GM12878 (cell line): ENCODE results near the gene LETM1. TPM values are rescaled to one million over a fixed set of nuclear protein-coding genes. Genes with fewer than 3 reads are reported as not detected.

Experiments used
- BRCA1 ChIP-seq: IDR thresholded peaks from 2 replicates; pipeline ENCODE4 v1.6.1; 2011; ENCODE audit warnings: low read depth, low read length, improper control_type of control experiment
- CBX5 ChIP-seq: sonication (generic); IDR thresholded peaks from 2 replicates; pipeline ENCODE4 v1.6.1; 2016; ENCODE audit warnings: low read depth, moderate library complexity, mild to moderate bottlenecking, inconsistent platforms
- CREB1 ChIP-seq: IDR thresholded peaks from 2 replicates; pipeline ENCODE4 v1.6.1; 2012; ENCODE audit warnings: low read depth, mild to moderate bottlenecking, inconsistent platforms
- DPF2 ChIP-seq: fragments of 450-650 bp; IDR thresholded peaks from 2 replicates; pipeline ENCODE4 v1.6.1; 2017; ENCODE audit warnings: mild to moderate bottlenecking
- HDAC2 ChIP-seq: fragments of 200-600 bp; sonication (generic); IDR thresholded peaks from 2 replicates; pipeline ENCODE4 v1.6.1; 2017
- HDGF ChIP-seq: fragments of 450-650 bp; IDR thresholded peaks from 2 replicates; pipeline ENCODE4 v1.6.1; 2016; ENCODE audit warnings: antibody characterized with exemption
- MEF2B ChIP-seq: fragments of 450-650 bp; IDR thresholded peaks from 2 replicates; pipeline ENCODE4 v1.6.1; 2018; ENCODE audit warnings: mild to moderate bottlenecking, moderate library complexity; ENCODE audit not compliant: partially characterized antibody, poor library complexity, severe bottlenecking
- NFIC ChIP-seq: IDR thresholded peaks from 2 replicates; pipeline ENCODE4 v1.6.1; 2012; ENCODE audit warnings: low read depth, mild to moderate bottlenecking, inconsistent platforms, low read length, moderate library complexity
- PAX5 ChIP-seq: IDR thresholded peaks from 2 replicates; pipeline ENCODE4 v1.6.1; 2011; ENCODE audit warnings: low read depth, low read length, borderline replicate concordance
- RAD21 ChIP-seq: IDR thresholded peaks from 2 replicates; pipeline ENCODE4 v1.6.1; 2011; ENCODE audit warnings: mild to moderate bottlenecking, low read depth, low read length, moderate library complexity; ENCODE audit not compliant: insufficient read depth
- SIN3A ChIP-seq: IDR thresholded peaks from 2 replicates; pipeline ENCODE4 v1.6.1; 2012; ENCODE audit warnings: low read depth, low read length, improper control_type of control experiment
- SMC3 ChIP-seq: IDR thresholded peaks from 2 replicates; pipeline ENCODE4 v1.6.1; 2011; ENCODE audit warnings: low read length, improper control_type of control experiment, borderline replicate concordance
- STAT3 ChIP-seq: IDR thresholded peaks from 2 replicates; pipeline ENCODE4 v1.6.1; 2011; ENCODE audit warnings: low read depth, low read length, improper control_type of control experiment
- ZNF274 ChIP-seq: IDR thresholded peaks from one replicate; pipeline ENCODE4 v1.8.0; 2011; ENCODE audit not compliant: insufficient read length, insufficient read depth
- polyA plus RNA-seq, 11 experiments: library from polyadenylated mRNA; depleted of rRNA in 4 of 11; unstranded in 6 of 11; stranded (reverse) in 5 of 11; fragments of >200 nt; fragmentation: Nextera tagmentation in 4 of 11; fragmentation: Illumina TruSeq in 1 of 11; extraction: Ambion mirVana in 4 of 11; extraction: Trizol in 1 of 11; gene quantifications; 1 replicate in 1 of 11; 2 replicates in 10 of 11; pipeline versions ENCODE4 v1.2.1 to v1.2.3, GENCODE V29; 2011 to 2016; ENCODE audit warnings: inconsistent platforms in 2 of 11, missing spikeins in 2 of 11, low read depth in 1 of 11
- total RNA-seq, 4 experiments: library from RNA; depleted of rRNA in 3 of 4; stranded (reverse); fragments of >200 nt in 3 of 4; fragmentation: Illumina TruSeq in 1 of 4; extraction: Trizol in 1 of 4; gene quantifications; 2 replicates each; pipeline versions ENCODE4 v1.2.1 to v1.2.3, GENCODE V29; 2013 to 2021
- TF ChIP-seq, protein P1 (sequence below): IDR thresholded peaks from 2 replicates; pipeline ENCODE4 v1.6.1; 2012; ENCODE audit warnings: low read depth, low read length, improper control_type of control experiment
- TF ChIP-seq, protein P2 (sequence below): fragments of 450-650 bp; IDR thresholded peaks from 2 replicates; pipeline ENCODE4 v1.6.1; 2017; ENCODE audit warnings: mild to moderate bottlenecking, moderate library complexity
- TF ChIP-seq, protein P3 (sequence below): fragments of 450-650 bp; IDR thresholded peaks from 2 replicates; pipeline ENCODE4 v1.6.1; 2016; ENCODE audit warnings: mild to moderate bottlenecking, moderate library complexity, borderline replicate concordance
- TF ChIP-seq, protein P4 (sequence below): fragments of 450-650 bp; IDR thresholded peaks from 2 replicates; pipeline ENCODE4 v1.6.1; 2017; ENCODE audit warnings: borderline replicate concordance

LETM1 gene
- total and polyA plus RNA-seq, 10 of the 15 experiments (the other 5 are each of a cell fraction or from before 2014, with no cell fraction given), result 2.6 to 65.2 (median 30.2) TPM

DNA sequence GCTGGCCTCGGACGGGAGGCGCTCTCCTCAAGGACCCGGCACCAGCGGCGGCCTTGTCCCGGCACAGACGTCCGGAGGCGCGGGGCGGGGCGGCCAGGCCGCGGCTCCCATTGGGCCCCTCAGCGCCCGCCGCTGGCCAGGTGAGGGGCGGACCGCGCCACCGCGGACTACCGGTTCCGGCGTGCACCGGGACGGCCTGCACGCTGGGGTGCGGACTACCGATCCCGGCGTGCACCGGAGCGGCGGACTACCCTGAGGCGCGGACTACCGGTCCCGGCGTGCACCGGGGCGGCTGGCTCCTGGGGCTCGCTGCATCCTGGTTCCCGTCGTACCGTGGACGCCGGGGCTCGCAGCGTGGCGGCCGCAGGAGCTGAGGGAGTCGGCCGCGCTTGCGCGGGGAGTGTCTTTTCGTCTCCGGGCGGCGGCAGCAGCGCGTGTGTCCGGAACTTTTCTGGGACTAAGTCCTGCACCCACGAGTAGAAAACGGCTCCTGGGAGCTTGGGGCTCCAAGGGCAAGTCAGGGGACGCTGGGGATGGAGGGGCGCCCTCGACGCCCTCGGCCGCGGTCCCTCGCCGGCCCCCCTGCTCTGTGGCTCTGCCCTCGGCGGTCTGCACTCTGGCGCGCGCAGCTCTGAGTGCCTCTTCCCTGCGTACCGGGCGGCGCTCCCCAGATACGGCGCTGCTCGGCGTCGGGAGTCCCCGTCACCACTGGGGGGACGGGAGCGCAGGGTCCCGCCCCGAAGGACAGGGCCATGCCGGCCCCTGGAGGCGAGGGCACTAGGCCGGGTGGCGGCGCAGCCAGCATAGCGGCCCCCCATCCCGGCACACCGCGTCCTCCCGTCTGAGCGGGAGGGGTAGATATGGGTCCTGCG, at the start of gene LETM1 (continued):
- TF ChIP-seq, protein P1, sequence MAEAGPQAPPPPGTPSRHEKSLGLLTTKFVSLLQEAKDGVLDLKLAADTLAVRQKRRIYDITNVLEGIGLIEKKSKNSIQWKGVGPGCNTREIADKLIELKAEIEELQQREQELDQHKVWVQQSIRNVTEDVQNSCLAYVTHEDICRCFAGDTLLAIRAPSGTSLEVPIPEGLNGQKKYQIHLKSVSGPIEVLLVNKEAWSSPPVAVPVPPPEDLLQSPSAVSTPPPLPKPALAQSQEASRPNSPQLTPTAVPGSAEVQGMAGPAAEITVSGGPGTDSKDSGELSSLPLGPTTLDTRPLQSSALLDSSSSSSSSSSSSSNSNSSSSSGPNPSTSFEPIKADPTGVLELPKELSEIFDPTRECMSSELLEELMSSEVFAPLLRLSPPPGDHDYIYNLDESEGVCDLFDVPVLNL, result no peak
- TF ChIP-seq, protein P2, sequence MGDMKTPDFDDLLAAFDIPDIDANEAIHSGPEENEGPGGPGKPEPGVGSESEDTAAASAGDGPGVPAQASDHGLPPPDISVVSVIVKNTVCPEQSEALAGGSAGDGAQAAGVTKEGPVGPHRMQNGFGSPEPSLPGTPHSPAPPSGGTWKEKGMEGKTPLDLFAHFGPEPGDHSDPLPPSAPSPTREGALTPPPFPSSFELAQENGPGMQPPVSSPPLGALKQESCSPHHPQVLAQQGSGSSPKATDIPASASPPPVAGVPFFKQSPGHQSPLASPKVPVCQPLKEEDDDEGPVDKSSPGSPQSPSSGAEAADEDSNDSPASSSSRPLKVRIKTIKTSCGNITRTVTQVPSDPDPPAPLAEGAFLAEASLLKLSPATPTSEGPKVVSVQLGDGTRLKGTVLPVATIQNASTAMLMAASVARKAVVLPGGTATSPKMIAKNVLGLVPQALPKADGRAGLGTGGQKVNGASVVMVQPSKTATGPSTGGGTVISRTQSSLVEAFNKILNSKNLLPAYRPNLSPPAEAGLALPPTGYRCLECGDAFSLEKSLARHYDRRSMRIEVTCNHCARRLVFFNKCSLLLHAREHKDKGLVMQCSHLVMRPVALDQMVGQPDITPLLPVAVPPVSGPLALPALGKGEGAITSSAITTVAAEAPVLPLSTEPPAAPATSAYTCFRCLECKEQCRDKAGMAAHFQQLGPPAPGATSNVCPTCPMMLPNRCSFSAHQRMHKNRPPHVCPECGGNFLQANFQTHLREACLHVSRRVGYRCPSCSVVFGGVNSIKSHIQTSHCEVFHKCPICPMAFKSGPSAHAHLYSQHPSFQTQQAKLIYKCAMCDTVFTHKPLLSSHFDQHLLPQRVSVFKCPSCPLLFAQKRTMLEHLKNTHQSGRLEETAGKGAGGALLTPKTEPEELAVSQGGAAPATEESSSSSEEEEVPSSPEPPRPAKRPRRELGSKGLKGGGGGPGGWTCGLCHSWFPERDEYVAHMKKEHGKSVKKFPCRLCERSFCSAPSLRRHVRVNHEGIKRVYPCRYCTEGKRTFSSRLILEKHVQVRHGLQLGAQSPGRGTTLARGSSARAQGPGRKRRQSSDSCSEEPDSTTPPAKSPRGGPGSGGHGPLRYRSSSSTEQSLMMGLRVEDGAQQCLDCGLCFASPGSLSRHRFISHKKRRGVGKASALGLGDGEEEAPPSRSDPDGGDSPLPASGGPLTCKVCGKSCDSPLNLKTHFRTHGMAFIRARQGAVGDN, result no peak; the same call in 1 of the 2 replicates
- TF ChIP-seq SIN3A (no peak), HDGF (no peak; the same call in 1 of the 2 replicates), BRCA1 (no peak), STAT3 (no peak), MEF2B (no peak), RAD21 (no peak), HDAC2 (no peak), CBX5 (no peak), PAX5 (peak; percentile 32; the same call in 1 of the 2 replicates), NFIC (no peak), ZNF274 (no peak), SMC3 (no peak), DPF2 (peak; percentile 78; the same call in 1 of the 2 replicates), CREB1 (peak; percentile 76)
- TF ChIP-seq, protein P3, sequence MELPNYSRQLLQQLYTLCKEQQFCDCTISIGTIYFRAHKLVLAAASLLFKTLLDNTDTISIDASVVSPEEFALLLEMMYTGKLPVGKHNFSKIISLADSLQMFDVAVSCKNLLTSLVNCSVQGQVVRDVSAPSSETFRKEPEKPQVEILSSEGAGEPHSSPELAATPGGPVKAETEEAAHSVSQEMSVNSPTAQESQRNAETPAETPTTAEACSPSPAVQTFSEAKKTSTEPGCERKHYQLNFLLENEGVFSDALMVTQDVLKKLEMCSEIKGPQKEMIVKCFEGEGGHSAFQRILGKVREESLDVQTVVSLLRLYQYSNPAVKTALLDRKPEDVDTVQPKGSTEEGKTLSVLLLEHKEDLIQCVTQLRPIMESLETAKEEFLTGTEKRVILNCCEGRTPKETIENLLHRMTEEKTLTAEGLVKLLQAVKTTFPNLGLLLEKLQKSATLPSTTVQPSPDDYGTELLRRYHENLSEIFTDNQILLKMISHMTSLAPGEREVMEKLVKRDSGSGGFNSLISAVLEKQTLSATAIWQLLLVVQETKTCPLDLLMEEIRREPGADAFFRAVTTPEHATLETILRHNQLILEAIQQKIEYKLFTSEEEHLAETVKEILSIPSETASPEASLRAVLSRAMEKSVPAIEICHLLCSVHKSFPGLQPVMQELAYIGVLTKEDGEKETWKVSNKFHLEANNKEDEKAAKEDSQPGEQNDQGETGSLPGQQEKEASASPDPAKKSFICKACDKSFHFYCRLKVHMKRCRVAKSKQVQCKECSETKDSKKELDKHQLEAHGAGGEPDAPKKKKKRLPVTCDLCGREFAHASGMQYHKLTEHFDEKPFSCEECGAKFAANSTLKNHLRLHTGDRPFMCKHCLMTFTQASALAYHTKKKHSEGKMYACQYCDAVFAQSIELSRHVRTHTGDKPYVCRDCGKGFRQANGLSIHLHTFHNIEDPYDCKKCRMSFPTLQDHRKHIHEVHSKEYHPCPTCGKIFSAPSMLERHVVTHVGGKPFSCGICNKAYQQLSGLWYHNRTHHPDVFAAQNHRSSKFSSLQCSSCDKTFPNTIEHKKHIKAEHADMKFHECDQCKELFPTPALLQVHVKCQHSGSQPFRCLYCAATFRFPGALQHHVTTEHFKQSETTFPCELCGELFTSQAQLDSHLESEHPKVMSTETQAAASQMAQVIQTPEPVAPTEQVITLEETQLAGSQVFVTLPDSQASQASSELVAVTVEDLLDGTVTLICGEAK, result peak; percentile 75
- TF ChIP-seq, protein P4, sequence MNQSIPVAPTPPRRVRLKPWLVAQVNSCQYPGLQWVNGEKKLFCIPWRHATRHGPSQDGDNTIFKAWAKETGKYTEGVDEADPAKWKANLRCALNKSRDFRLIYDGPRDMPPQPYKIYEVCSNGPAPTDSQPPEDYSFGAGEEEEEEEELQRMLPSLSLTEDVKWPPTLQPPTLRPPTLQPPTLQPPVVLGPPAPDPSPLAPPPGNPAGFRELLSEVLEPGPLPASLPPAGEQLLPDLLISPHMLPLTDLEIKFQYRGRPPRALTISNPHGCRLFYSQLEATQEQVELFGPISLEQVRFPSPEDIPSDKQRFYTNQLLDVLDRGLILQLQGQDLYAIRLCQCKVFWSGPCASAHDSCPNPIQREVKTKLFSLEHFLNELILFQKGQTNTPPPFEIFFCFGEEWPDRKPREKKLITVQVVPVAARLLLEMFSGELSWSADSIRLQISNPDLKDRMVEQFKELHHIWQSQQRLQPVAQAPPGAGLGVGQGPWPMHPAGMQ, result no peak
